Stimulated activated CD4-positive, alpha-beta T cell treated with anti-CD3 and anti-CD28 coated beads, Interleukin-15, amount 100 ng/mL, for 24 hours (primary cell): ENCODE data around the gene GPR156.
A peak's percentile ranks its signal among the peaks of the same experiment; 100 is the strongest.
"Not testable (repeated sequence)": the region's sequence is repeated elsewhere in the genome, so short reads cannot be mapped to it uniquely, and the experiment has no call there.

Experiments used
- DNase-seq: peaks from one replicate; pipeline ENCODE4 v3.0.0-alpha.2; 2020

GPR156 gene

DNA sequence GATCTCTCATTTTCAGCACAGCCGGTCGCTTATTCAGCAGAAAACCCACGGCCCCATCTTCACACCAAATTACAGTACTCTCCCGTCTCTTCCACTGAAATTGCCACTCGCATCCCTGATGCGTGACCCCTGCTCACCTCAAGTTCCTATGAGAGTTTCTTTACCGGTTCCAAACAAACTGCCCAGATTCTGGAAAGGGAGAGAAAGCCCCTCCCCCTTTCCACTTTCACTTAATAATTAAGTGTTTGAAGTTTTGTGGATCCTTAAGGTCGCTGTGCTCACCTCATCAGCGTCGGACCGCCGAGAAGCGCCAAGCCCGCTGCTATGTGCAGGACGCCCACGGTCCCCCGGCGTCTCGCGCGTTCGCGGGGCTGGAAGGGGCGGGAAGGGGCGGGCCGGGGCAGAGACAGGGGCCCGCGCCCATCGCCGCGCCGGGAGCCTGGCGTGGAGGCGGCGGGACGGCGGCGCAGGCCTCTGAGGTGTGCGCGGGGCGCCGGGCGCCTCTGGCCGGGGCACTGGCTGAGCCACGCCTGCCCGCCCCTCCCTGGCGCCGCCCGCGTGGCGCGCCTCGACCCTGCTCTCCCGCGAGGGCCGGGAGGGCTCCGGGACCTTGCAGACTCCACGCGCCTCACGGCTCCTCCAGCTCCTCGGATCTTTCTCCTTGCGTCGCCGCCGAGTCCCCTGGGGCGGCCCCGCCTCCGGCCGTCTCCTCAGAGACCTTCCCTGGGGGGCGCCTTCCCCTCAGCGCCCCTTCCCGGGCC lies at the start of gene GPR156:
TSS of gene GPR156 (minus strand) at position 476 of the 761 bp plus-strand sequence. CDS start 41,124 bp downstream, outside the sequence.
- peak; percentile 14 for DNase-seq

DNA sequence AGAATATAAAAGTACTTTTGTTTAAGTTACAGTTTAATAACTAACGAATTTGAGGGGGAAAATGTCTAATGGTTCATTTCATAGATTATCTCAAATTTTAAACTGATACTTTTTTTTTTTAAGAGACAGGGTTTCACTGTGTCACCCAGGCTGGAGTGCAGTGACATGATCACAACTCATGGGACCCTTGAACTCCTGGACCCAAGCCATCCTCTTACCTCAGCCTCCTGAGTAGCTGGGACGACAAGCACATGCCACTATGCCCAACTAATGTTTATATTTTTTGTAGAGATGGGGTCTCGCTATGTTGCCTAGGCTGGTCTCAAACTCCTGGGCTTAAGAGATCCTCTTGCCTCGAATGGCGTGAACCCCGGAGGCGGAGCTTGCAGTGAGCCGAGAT lies 47.6 kb upstream of the GPR156 start:
- no peak for DNase-seq

DNA sequence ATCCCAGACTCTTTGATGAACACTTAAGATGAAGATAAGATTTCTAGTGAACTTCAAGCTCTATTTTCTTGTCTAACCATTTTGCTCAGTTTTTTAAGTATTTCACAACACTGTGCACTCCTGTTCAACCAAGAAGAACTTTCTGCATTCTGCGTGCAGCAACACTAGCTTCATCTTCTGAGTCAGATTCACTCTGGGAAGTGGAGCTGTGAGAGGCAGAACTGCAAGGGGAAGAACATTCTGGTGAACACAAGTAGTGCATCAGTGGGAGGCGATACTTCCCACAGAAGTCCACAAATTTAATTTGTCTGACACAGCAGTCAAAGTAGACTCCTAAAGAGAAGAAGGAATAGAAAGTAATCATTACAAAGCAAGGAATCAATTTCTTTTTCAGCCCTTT lies 46.1 kb upstream of the GPR156 start:
- DNase-seq = no peak

DNA sequence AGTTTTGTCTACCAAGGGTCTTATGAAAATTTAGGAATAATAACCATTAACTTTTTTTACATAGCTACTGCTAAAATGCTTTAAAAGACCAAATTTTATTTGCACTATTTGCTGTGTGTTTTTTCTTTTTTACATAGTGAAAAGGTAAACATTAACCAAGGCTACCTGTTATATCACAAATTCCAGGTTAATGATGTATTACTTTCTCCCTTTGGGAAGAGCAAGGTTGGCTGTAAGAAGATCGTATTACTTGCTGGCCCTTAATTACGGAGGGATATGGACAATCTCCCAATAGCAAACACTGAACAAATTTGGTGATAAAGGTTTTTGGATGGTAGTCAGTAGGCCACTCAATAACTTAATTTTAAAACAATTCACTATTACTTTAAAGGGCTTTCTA lies 41.8 kb upstream of the GPR156 start:
- DNase-seq = no peak

DNA sequence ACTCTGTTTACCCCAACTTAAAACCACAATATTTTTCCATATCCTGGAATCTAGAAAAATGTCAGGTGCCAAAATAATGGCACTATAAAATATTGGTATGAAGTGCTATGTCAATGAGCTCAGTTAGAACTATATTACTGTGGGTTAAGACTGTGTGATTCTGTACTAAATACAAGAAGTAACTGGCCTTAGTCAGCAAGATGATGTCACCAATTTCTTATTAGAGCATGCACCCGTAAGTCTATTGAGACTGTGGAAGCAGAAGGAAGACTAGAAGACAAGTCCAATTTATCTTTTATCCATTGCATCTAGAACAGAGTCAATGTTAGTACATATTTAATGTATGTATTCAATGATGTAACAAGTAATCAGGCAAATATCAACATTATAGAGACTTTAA lies 39.2 kb upstream of the GPR156 start:
- DNase-seq = no peak

DNA sequence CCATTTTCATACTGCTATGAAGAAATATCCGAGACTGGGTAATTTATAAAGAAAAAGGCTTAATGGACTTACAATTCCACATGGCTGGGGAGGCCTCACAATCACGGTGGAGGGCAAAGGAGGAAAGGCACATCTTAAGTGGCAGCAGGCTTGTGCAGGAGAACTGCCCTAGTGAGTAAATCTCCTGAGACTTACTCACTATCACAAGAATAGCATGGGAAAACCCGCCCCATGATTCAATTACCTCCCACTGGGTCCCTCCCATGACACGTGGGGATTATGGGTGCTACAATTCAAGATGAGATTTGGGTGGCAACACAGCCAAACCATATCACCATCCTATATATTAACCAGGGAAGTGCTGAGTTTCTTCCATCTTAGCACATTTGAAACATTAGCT lies 38.7 kb upstream of the GPR156 start:
- not testable (repeated sequence) for DNase-seq

DNA sequence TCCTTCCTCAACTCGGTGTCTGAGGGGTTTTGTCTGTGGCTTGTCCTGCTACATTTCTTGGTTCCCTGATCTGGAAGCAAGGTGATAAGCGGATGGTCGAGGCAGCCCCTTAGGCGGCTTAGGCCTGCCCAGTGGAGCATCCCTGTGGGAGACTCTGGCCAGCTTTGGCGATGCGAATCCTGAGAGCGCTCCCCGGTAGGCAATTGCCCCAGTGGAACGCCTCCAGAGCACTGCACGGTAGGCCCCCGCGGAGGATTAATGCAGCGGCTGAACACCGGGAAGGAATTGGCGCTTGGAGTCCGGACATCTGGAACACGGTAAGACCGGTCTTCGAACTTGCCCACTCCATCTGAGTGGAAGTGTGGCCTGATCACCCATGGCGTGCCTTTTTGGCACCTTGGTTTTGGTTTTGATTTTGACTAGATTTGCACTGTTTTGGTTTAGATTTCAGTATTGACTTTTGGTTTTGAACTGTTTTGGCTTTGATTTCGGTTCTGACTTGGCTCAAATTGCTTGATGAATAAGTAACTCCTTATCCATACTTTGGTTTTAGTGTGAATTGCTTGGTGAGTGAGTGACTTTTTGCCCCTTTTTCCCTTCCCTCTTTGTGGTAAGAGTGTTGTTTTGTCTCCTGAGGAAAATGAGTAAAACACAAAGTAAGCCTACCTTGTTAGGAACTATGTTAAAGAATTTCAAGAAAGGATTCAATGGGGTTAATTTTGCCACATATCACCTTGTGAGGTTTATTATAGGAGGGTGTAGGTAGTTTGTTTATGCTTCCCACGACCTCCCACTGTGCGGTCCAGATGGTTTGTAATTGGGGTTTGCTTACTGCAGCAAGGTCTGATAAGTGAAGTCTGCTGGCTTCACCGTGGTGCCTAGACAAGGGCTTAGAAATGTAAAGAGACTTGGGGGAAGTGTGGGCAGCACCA lies 27.1 kb upstream of the GPR156 start:
- DNase-seq = no peak

DNA sequence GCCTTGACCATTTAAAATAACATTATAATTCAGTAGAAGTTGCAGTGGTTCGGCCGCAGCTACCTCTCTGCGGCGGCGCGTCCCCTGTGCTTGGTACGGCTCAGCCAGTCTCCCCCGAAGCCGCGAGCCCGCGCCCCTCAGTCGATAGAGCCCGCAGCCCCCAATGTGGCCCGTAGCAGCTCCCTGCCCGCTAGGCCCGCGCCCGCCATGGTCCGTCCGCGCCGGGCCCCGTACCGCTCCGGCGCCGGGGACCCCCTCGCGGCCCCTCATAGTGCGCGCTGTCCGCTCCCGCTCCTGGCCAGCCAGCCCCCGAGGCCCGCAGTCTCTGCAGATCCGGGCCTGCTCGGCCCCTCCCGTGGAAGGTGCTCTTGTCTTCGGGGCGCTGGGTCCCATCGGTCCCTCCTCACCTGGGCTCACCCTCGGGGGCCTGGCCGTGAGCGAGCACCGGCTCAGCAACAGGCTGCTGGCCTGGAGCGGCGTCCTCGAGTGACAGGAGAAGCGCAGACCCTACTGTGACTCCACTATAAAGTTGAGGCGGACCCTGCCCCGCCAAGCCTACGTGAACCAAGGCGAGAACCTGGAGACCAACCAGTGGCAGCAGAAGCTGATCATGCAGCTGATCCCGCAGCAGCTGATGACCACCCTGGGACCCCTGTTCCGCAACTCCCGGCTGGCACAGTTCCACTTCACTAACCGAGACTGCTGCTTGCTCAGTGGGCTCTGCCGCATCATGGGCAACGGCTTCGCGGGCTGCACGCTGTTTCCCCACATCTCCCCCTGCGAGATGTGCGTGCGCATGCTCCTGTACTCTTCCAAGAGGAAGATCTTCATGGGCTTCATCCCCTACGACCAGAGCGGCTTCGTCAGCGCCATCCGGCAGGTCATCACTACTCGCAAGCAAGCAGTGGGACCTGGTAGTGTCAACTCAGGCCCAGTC lies 21.8 kb upstream of the GPR156 start:
- no peak for DNase-seq

DNA sequence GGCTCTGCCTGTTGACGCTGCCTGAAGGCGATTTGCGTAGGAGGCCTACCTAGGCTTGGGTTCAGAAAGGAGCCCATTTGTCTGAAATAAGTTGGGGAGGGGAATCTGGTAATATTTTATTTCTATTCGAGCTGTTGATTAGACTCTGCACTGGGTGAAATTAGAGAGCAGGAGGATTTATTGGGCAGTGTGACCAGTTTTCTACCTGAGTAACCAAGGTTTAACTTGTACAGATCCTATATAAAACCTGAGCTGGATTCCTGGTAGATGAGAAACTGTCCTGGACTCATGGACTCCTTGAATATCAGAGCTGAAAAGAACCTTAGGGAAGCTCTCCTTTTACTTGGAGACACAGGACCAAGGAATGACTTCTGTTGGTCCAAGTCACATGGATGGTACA lies 19.6 kb upstream of the GPR156 start:
- no peak for DNase-seq

DNA sequence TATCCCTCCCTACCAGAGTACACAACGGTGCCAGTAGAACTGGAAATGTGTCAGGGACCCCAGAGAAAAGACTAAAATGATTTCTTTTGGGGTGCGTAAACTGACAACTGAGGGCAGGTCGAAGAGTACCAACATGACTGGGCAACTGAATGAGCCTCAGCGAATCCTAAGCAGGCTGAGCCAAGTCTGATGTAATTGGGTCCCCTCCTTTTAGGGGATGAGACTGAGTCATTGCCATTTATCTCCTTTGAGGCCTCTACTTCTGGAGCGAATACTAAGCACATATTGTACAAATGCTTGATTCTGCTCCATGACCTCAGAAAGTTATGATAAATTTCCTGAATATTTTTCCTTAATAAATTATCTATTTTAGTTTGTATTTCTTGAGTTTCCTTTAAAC lies 17.3 kb upstream of the GPR156 start:
- DNase-seq = no peak

DNA sequence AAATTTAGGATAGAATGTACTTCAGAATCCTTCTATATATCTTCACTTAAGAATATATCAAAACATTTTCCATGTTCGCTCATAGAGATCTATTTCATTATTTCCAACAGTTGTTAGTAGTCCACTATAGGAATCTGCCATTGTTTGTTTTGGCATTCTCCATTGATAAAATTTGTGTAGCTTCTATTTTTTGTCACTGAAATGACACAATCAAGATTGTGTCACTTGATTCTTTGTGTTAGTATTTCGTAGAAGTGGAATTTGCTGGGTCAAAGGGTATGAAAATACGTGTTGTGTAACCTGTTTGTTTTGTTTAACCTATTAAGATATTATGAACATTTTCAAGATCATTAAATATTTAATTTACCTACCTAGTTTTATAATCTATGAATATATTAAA lies 15.9 kb upstream of the GPR156 start:
- no peak for DNase-seq

DNA sequence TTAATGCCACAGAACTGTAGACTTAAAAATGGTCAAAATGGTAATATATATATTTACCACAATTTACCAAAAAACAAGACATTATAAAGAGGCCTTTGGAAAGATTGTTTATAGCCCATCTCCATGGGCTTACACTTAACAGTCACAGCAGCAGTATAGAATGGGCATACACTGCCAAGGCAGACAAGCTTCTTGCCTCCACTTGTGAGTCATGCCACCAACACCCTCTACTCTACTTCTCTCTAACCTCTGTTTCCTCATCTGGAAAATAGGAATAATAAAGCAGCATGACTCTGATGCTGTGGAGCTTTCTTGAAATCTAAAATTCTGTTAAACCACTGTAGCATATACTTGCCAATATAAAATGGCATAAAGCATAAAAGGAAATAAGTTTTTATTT lies 14.4 kb upstream of the GPR156 start:
- no peak for DNase-seq

DNA sequence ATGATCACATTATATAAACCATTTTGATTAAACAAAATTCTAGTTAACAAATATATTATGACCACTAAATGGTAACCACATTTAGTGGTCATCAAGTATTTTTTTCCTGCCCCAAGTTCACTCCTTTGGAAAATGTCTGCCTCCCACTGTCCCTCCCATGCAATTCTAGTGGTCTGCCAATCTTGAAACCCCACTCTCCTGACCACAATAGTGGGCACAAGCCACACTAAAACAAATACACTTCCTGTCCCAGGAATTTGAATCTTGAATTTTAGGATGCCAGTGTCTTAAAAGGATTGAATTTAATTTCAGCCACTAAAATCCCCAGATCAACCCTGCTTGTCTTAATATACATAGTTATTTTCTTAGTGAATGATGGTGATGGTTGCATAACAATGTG lies 14.0 kb upstream of the GPR156 start:
- no peak for DNase-seq

DNA sequence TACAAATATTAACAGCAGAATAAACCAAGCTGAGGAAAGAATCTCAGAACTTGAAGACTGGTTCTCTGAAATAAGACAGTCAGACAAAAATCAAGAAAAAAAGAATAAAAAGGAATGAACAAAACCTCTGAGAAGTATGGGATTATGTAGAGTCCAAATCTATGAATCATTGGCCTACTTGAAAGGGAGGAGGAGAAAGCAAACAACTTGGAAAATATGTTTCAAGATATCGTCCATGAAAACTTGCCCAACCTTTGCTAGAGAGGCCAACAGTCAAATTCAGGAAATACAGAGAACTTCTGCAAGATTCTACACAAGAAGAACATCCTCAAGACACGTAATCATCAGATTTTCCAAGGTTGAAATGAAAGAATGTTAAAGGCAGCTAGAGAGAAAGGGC lies 6.5 kb upstream of the GPR156 start:
- not testable (repeated sequence) for DNase-seq

DNA sequence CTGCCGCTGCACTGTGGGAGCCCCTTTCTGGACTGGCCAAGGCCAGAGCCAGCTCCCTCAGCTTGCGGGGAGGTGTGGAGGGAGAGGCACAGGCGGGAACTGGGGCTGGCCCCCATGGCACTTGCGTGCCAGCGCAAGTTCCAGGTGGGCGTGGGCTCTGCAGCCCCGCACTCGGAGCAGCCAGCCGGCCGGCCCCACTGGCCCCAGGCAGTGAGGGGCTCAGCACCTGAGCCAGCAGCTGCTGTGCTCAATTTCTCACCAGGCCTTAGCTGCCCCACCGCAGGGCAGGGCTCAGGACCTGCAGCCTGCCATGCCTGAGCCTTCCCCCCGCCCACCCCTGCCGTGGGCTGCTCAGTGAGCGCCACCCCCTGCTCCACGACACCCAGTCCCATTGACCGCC lies 4.6 kb upstream of the GPR156 start:
- no peak for DNase-seq

DNA sequence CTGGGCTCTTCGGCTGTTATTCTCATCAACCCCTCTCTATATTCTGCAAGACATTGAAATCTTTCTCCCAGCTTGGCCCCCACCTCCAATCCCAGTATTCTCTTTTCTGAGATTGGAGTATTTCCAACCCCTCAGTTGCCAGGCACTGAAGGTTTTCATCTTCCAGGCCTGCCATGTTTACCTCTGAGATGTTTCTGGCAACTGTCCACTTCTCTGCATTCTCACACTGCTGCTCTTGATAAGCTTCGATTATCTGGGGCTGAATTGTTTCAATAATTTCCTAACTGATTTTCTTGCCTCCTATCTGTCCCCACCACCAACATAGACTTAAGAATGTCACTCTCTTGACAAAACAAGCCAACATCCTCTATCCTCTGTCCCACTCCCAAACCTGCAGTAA lies 1.4 kb upstream of the GPR156 start:
- DNase-seq = no peak

DNA sequence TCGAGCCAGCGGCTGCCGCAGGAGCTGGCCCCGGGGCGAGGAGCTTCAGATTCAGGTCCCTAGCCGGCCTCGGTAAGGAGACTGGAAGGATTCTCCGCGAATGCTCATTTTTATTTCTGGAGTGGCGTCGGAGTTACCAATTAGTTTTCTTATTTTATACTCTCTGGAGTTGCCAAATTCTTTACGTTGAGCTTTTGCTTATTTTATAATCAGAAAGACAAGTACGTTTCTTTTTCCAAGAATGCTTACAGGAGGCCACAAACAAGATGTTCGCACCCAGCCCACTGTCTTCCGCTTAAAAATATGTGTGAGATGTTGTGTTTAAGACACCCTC lies 453 bp upstream of the GPR156 start:
- DNase-seq = no peak

DNA sequence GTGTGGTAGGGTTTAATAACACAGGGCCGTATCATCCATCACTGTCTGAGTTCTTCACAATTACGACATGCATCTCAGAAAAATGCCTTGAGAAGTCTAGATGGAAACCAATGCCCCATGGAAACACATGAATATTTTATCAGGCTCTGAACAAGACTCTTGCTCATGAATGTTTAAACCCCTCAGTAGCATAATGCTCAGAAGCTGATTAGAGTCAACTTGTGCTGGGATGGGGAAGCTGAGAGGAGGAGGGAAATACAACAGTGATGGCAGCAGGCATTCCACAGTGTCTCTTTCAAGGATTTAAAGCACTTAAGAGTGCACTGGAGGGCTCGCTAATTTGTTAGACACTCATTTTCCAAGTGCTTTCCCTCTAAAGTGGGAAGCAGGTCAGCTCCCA lies 3.8 kb downstream of the GPR156 start:
- no peak for DNase-seq

DNA sequence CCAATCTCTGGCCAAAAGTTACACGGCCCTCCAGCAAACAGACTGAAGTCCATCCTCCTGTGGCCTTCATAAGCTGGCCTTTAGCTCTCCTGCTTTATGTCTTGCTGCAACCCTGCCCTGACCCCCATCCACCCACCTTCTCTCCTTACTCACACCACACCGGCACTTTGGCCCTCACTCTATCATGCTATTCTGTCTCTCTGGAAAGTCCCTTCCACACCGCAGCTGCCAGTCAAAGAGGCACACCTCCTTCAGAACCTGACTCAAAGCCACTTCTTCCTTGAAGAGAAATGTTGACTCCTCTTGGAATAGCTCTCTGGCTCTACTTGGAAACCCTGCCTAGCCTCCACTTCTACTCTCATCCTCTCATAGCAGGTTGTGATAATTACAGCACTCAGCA lies 4.5 kb downstream of the GPR156 start:
- DNase-seq = no peak

DNA sequence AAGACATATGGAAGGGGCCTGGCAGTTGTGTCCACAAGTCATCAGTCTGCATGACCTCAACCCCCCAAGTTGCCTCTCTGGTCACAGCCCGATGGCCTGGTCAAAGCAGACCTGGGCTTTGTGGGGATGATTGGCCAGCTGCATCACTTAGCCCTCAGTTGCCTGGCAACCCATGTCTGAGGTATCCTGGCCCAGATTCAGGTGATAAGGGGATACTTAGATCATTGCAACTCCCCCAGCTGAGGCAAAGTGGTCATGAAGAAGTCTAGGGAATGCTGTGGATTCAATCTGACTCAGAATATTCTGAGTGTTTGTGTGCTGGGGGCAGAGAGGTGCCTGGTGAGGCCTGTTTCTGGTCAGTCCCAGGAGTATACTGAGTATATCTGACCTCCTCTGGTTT lies 5.0 kb downstream of the GPR156 start:
- no peak for DNase-seq

DNA sequence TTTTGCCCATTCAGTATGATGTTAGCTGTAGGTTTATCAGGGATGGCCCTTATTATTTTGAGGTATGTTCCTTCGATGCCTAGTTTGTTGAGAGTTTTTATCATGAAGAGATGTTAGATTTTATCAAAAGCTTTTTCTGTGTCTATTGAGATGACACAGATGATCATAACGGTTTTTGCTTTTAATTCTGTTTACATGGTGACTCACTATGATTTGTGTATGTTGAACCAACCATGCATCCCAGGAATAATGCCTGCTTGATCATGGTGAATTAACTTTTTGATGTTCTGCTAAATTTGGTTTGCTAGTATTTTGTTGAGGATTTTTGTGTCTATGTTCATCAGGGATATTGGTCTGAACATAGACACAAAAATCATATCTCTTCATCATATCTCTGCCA lies 8.3 kb downstream of the GPR156 start:
- no peak for DNase-seq

DNA sequence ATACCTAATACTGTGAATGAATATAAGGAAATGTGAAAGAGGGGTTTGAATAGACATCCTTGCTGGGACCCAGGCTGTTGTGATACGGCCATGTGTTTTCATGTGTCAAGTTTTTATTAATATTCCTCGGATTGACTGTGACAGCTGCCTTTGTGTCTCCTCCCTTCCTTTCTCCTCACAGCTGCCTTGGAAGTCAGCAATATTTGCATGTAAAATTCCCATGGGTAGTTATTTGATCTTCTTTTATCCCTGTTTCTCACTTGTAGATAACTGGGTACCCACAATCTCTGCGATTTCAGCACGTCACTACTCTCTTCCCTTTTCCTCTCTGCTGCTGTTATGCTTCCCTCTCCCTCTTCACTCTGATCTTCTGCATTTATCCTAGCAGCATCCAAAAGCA lies 9.4 kb downstream of the GPR156 start:
- no peak for DNase-seq

DNA sequence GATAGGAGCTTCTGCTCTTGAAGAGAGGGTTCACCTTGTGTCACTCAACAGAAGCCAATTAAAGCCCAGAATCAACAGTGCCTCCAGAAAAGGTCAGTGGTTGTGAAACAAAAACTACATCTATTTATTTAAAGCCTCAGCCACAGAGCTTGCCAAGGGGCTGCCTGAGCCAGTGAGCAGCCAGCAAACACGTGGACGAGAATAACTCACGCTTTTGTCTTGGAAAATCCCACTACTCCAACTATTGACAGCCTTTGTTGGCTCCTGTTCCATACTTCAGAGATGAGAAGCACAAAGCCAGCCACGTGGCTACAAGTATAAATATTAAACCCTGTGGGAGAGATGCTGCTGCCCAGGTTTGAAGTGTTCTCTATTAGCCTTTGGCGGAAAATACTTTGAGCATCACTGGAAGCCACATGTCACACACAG lies 10.3 kb downstream of the GPR156 start:
- no peak for DNase-seq
